ENCODE measurements around the gene CEMIP. TPM values are rescaled to one million over a fixed set of nuclear protein-coding genes. Genes with fewer than 3 reads are reported as not detected.
A peak's percentile ranks its signal among the peaks of the same experiment; 100 is the strongest.

The CEMIP gene
- total RNA-seq, 1 experiment from 2014 or later: 3.1 TPM

DNA sequence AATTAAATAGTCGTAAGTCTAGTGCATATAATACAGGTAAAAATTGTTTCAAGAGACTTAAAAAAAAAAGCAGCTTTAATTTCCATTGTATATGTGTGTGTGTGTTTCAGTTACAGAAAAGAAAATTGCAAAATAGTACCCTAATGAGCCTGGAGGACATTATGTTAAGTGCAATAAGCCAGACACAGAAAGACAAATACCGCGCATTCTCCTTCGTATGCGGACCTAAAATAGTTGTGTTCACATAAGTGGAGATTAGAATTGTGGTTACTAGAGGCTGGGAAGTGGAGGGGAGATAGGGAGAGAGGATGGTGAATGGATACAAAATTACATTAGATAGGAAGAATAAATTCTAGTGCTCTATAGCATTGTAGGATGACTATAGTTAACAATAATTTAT, 206.8 kb downstream of the CEMIP start:
- no peaks in the 10 kb centered on the region for H3F3A ChIP-seq (ENCODE audit: low read length, unreplicated experiment)
- no peak overlapping the region for H2AFZ ChIP-seq (ENCODE audit: low read length)
- no peaks in the 10 kb centered on the region for H3K9me2 ChIP-seq (replicated peaks; ENCODE audit: low read length)
- peaks cover 22% of the 10 kb centered on the region; the same call in 1 of the 2 replicates for H4K20me1 ChIP-seq (ENCODE audit: low read length)
- no peak overlapping the region for H3K4me2 ChIP-seq (ENCODE audit: low read length)
- DNase-seq (no peak), ATAC-seq (no peak)
- ChIA-PET CTCF (no interaction called here), POLR2A (ENCODE audit: unreplicated experiment) (no interaction called here)
- intact Hi-C loops (cut with micrococcal nuclease): no loop called here
- TF ChIP-seq EZH2 (IDR thresholded peaks at IDR 0.05; ENCODE audit: low read length, unreplicated experiment) (no peak), EZH2phosphoT487 (IDR thresholded peaks at IDR 0.05; ENCODE audit: borderline replicate concordance, low read length) (no peak)
- TF ChIP-seq, protein P1, sequence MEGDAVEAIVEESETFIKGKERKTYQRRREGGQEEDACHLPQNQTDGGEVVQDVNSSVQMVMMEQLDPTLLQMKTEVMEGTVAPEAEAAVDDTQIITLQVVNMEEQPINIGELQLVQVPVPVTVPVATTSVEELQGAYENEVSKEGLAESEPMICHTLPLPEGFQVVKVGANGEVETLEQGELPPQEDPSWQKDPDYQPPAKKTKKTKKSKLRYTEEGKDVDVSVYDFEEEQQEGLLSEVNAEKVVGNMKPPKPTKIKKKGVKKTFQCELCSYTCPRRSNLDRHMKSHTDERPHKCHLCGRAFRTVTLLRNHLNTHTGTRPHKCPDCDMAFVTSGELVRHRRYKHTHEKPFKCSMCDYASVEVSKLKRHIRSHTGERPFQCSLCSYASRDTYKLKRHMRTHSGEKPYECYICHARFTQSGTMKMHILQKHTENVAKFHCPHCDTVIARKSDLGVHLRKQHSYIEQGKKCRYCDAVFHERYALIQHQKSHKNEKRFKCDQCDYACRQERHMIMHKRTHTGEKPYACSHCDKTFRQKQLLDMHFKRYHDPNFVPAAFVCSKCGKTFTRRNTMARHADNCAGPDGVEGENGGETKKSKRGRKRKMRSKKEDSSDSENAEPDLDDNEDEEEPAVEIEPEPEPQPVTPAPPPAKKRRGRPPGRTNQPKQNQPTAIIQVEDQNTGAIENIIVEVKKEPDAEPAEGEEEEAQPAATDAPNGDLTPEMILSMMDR (conservative IDR thresholded peaks at IDR 0.05; ENCODE audit: low read depth, low read length): no peak
- no TSS peak for BruUV-seq (replicated peaks)
- H3K4me3 ChIP-seq (ENCODE audit: low read length): no peak overlapping the region
- H3K27me3 ChIP-seq (ENCODE audit: low read length): no peaks in the 10 kb centered on the region
- no peaks in the 10 kb centered on the region for H3K9me3 ChIP-seq (ENCODE audit: low read length)
- H3K4me1 ChIP-seq (ENCODE audit: insufficient read depth, low read length): peaks cover 28% of the 10 kb centered on the region
- no peak overlapping the region for H3K9ac ChIP-seq (ENCODE audit: low read length)
- H3K27ac ChIP-seq (ENCODE audit: low read length): no peak overlapping the region
- H3K36me3 ChIP-seq (ENCODE audit: low read depth, low read length): no peaks in the 10 kb centered on the region; the same call in 1 of the 2 replicates
- peaks cover 76% of the 10 kb centered on the region for H3K79me2 ChIP-seq (ENCODE audit: low read length)

DNA sequence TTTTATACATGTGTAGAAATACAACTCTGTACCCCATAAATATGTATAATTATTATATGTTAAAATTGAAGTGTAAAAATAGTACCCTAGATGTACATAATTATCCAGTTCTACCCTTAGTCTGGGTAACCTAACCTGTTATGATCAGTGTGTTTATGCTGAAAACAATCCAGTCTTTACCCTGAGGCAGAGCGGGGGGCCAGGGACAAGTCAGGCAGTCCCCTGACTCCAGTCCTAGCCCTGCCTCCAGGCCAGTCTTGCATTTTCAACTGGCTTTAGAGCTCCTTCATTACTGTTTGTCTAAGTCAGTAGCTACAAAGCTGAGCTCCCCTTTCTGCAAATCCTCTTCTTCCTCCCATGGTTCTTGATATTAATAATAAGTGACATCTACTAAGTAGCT, 207.3 kb downstream of the CEMIP start:
- intact Hi-C loops (cut with micrococcal nuclease): no loop called here
- Histone ChIP-seq H3K9me3 (ENCODE audit: low read length) (no peaks in the 10 kb centered on the region), H3F3A (ENCODE audit: low read length, unreplicated experiment) (no peaks in the 10 kb centered on the region), H3K4me1 (ENCODE audit: insufficient read depth, low read length) (peaks cover 28% of the 10 kb centered on the region), H3K27me3 (ENCODE audit: low read length) (no peaks in the 10 kb centered on the region), H4K20me1 (ENCODE audit: low read length) (peaks cover 22% of the 10 kb centered on the region; the same call in 1 of the 2 replicates), H2AFZ (ENCODE audit: low read length) (no peak overlapping the region), H3K79me2 (ENCODE audit: low read length) (peaks cover 76% of the 10 kb centered on the region), H3K27ac (ENCODE audit: low read length) (no peak overlapping the region), H3K9ac (ENCODE audit: low read length) (no peak overlapping the region), H3K36me3 (ENCODE audit: low read depth, low read length) (no peaks in the 10 kb centered on the region; the same call in 1 of the 2 replicates), H3K4me2 (ENCODE audit: low read length) (peak overlapping the region; percentile 44), H3K4me3 (ENCODE audit: low read length) (no peak overlapping the region), H3K9me2 (replicated peaks; ENCODE audit: low read length) (no peaks in the 10 kb centered on the region)
- no TSS peak for BruUV-seq (replicated peaks)
- POLR2A ChIA-PET (ENCODE audit: unreplicated experiment): no interaction called here
- CTCF ChIA-PET: no interaction called here
- DNase-seq (no peak), ATAC-seq (no peak)
- TF ChIP-seq EZH2 (IDR thresholded peaks at IDR 0.05; ENCODE audit: low read length, unreplicated experiment) (no peak), EZH2phosphoT487 (IDR thresholded peaks at IDR 0.05; ENCODE audit: borderline replicate concordance, low read length) (no peak)
- TF ChIP-seq, protein P1 (conservative IDR thresholded peaks at IDR 0.05; ENCODE audit: low read depth, low read length): no peak

DNA sequence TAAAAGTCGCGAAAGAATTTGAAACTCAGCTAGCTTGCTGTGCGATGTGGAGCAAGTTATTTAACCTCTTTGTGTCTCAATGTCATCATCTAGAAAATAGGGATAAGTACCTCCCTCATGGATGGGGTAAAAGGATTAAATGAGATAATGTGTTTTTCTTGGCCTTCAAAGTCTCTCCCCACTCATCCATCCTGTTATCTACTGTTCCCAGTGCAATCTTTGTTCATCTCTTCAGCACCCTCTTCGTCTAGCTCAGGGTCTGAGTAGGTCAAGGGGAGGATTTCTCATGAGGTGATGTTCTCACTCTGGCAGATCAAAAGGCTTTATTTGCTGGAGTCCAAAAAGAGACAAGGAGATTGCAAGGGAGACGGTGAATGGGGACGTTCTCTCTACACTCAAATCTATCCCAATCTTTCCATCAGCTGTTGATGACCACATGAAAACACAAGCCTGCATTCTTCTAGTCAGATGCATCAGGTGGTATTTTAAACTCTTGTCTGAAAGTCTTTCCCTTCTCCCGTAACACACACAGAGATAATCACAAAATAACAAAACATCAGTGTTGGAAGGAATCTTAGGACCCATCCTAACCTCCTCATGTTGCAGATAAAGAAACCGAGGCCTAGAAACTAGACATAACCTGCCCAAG, 209.1 kb downstream of the CEMIP start:
- H3K36me3 ChIP-seq (ENCODE audit: low read depth, low read length): no peaks in the 10 kb centered on the region; the same call in 1 of the 2 replicates
- DNase-seq: no peak
- no peak overlapping the region for H2AFZ ChIP-seq (ENCODE audit: low read length)
- H3K9me2 ChIP-seq (replicated peaks; ENCODE audit: low read length): no peaks in the 10 kb centered on the region
- H3K79me2 ChIP-seq (ENCODE audit: low read length): peaks cover 62% of the 10 kb centered on the region
- TF ChIP-seq EZH2 (IDR thresholded peaks at IDR 0.05; ENCODE audit: low read length, unreplicated experiment): no peak
- TF ChIP-seq, protein P1 (conservative IDR thresholded peaks at IDR 0.05; ENCODE audit: low read depth, low read length): no peak
- TF ChIP-seq EZH2phosphoT487 (IDR thresholded peaks at IDR 0.05; ENCODE audit: borderline replicate concordance, low read length): no peak
- H3K4me1 ChIP-seq (ENCODE audit: insufficient read depth, low read length): peaks cover 28% of the 10 kb centered on the region
- no peak overlapping the region for H3K27ac ChIP-seq (ENCODE audit: low read length)
- POLR2A ChIA-PET (ENCODE audit: unreplicated experiment): no interaction called here
- BruUV-seq (replicated peaks): TSS peak; percentile 54
- no peaks in the 10 kb centered on the region for H3F3A ChIP-seq (ENCODE audit: low read length, unreplicated experiment)
- intact Hi-C loops (cut with micrococcal nuclease): no loop called here
- peak overlapping the region; percentile 89 for H3K4me3 ChIP-seq (ENCODE audit: low read length)
- peaks cover 22% of the 10 kb centered on the region; the same call in 1 of the 2 replicates for H4K20me1 ChIP-seq (ENCODE audit: low read length)
- no peaks in the 10 kb centered on the region for H3K9me3 ChIP-seq (ENCODE audit: low read length)
- ATAC-seq: no peak
- CTCF ChIA-PET: no interaction called here
- H3K27me3 ChIP-seq (ENCODE audit: low read length): no peaks in the 10 kb centered on the region
- peak overlapping the region; percentile 94 for H3K4me2 ChIP-seq (ENCODE audit: low read length)
- peak overlapping the region; percentile 80 for H3K9ac ChIP-seq (ENCODE audit: low read length)

All from PC-3 (cell line).